ENCODE results near the gene INPP1. TPM values are rescaled to one million over a fixed set of nuclear protein-coding genes. Genes with fewer than 3 reads are reported as not detected.
A peak's percentile ranks its signal among the peaks of the same experiment; 100 is the strongest.

The INPP1 gene
- polyA plus RNA-seq, 1 of the 3 experiments (the other 2 are of a cell fraction): 6.4 TPM

- TF ChIP-seq USF2 (IDR thresholded peaks at IDR 0.05; ENCODE audit: borderline replicate concordance, low read depth, low read length) (no peak), SMC3 (IDR thresholded peaks at IDR 0.05; ENCODE audit: low read depth, low read length) (no peak), IRF3 (IDR thresholded peaks at IDR 0.05; ENCODE audit: low read depth, low read length) (no peak), NRF1 (IDR thresholded peaks at IDR 0.05; ENCODE audit: low read depth, low read length) (no peak), EZH2phosphoT487 (IDR thresholded peaks at IDR 0.05; ENCODE audit: borderline replicate concordance, low read depth) (no peak), MAX (IDR thresholded peaks at IDR 0.05; ENCODE audit: low read depth) (no peak)
Observed at GRCh38 chr2:190366248-190366753, 22.9 kb downstream of the INPP1 start (continued).

- Histone ChIP-seq H3K9me2 (no peaks in the 10 kb centered on the region), H3K9ac (no peak overlapping the region), H3K79me2 (ENCODE audit: insufficient read depth) (no peaks in the 10 kb centered on the region), H3K27me3 (ENCODE audit: insufficient read depth) (no peaks in the 10 kb centered on the region), H3K4me1 (ENCODE audit: control insufficient read depth in 1 of 2, insufficient read depth in 2 of 2, low read depth in 1 of 2, low read length in 1 of 2) (no peaks in the 10 kb centered on the region), H3K36me3 (replicated peaks in 1 of 2; ENCODE audit: control insufficient read depth in 1 of 2, insufficient read depth in 2 of 2, low read length in 1 of 2) (peaks cover 0 to 3% of the 10 kb centered on the region in 2 experiments), H3K27ac (ENCODE audit: low read depth in 2 of 2, low read length in 1 of 2) (no peak overlapping the region), H2AFZ (ENCODE audit: low read depth) (no peak overlapping the region), H3K4me3 (ENCODE audit: low read depth in 2 of 2, low read length in 1 of 2) (no peak overlapping the region), H4K20me1 (ENCODE audit: insufficient read depth) (no peaks in the 10 kb centered on the region), H3K9me3 (no peaks in the 10 kb centered on the region), H3F3A (replicated peaks; ENCODE audit: insufficient read depth) (no peaks in the 10 kb centered on the region), H3K4me2 (no peak overlapping the region)
- CTCF ChIA-PET: interaction anchor here (0.9 to 2.3 kb wide), 8 partner anchors 10 to 144 kb away, joined by 3 to 10 read pairs (median 4); no protein-coding TSS in a partner anchor
- POLR2A ChIA-PET: no interaction called here
- 87% methylated on average over 4 of the region's 4 CpGs for WGBS (ENCODE audit: low lambda C conversion rate)
- peak; percentile 25 for DNase-seq
- TF ChIP-seq USF2 (IDR thresholded peaks at IDR 0.05; ENCODE audit: borderline replicate concordance, low read depth, low read length) (no peak), RXRA (IDR thresholded peaks at IDR 0.05; ENCODE audit: borderline replicate concordance, low read depth) (no peak), TEAD4 (IDR thresholded peaks at IDR 0.05; ENCODE audit: borderline replicate concordance, insufficient read depth) (no peak), TAF1 (IDR thresholded peaks at IDR 0.05; ENCODE audit: borderline replicate concordance, low read depth, low read length) (no peak), PBX3 (IDR thresholded peaks at IDR 0.05) (no peak), REST (IDR thresholded peaks at IDR 0.05; ENCODE audit: low read depth, low read length) (no peak), FOXM1 (IDR thresholded peaks at IDR 0.05; ENCODE audit: low read depth) (no peak), RAD21 (IDR thresholded peaks at IDR 0.05; ENCODE audit: low read length) (no peak), POLR2AphosphoS5 (IDR thresholded peaks at IDR 0.05; ENCODE audit: low read depth, low read length) (no peak), ZBTB33 (IDR thresholded peaks at IDR 0.05; ENCODE audit: borderline replicate concordance, low read depth) (no peak), CHD2 (IDR thresholded peaks at IDR 0.05; ENCODE audit: low read length, partially characterized antibody) (no peak), RFX5 (IDR thresholded peaks at IDR 0.05; ENCODE audit: low read length) (no peak), GABPA (IDR thresholded peaks at IDR 0.05; ENCODE audit: low read depth) (no peak), RCOR1 (IDR thresholded peaks at IDR 0.05; ENCODE audit: low read length) (no peak), EP300 (IDR thresholded peaks at IDR 0.05; ENCODE audit: borderline replicate concordance in 1 of 2, low read depth in 1 of 2, low read length in 1 of 2) (no peak; a peak in 1 of 4 replicates), GATA2 (CRISPR knock-in tag; IDR thresholded peaks at IDR 0.05) (no peak)
Observed at GRCh38 chr2:190367091-190367490, 23.7 kb downstream of the INPP1 start.
